Naive thymus-derived CD8-positive, alpha-beta T cell (primary cell): Measurements from ENCODE around the gene POC1A. TPM values are rescaled to one million over a fixed set of nuclear protein-coding genes. Genes with fewer than 3 reads are reported as not detected.
A peak's percentile ranks its signal among the peaks of the same experiment; 100 is the strongest.

ENCODE experiments used
- ATAC-seq, 2 donors: fragments of 150-1000 bp; cut with Tn5 transposase in 1 of 2; sonication (Bioruptor Pico), chemical (Tn5 transposase) in 1 of 2; 1 replicate in 1 of 2; 2 replicates in 1 of 2; pipeline ENCODE4 v1.10.0; 2021; ENCODE audit warnings: mild to moderate bottlenecking in 2 of 2, moderate library complexity in 2 of 2
- POLR2A ChIA-PET: fragments of 350-600 bp; sonication (Branson Sonifier 250); formaldehyde crosslinking; loops from one replicate; lab custom pipeline; 2021; ENCODE audit warnings: antibody characterized with exemption; lab: Charles Lee
- DNase-seq, 10 donors: peaks; one replicate each; pipeline versions ENCODE4 v3.0.0 to v3.0.0-alpha.2; 2020 to 2022
- H3K27ac Mint-ChIP-seq, 10 donors: one replicate each; pipeline ENCODE4 v1.8.0; 2020 to 2022; ENCODE audit warnings: mild to moderate bottlenecking in 10 of 10, mixed read lengths in 10 of 10, moderate library complexity in 4 of 10, inconsistent platforms in 1 of 10
- H3K27me3 Mint-ChIP-seq, 5 donors: one replicate each; pipeline ENCODE4 v1.8.0; 2021 to 2022; ENCODE audit warnings: mixed read lengths in 5 of 5
- H3K36me3 Mint-ChIP-seq, 3 donors: one replicate each; pipeline ENCODE4 v1.8.0; 2020 to 2022; ENCODE audit warnings: mixed read lengths in 3 of 3, mild to moderate bottlenecking in 2 of 3, inconsistent platforms in 1 of 3
- H3K4me1 Mint-ChIP-seq, 4 donors: one replicate each; pipeline ENCODE4 v1.8.0; 2021 to 2022; ENCODE audit warnings: mixed read lengths in 4 of 4
- H3K4me3 Mint-ChIP-seq, 10 donors: one replicate each; pipeline ENCODE4 v1.8.0; 2020 to 2022; ENCODE audit warnings: mild to moderate bottlenecking in 10 of 10, mixed read lengths in 10 of 10, moderate library complexity in 6 of 10, inconsistent platforms in 1 of 10
- H3K9me3 Mint-ChIP-seq, 9 donors: one replicate each; pipeline ENCODE4 v1.8.0; 2020 to 2022; ENCODE audit warnings: mixed read lengths in 9 of 9, mild to moderate bottlenecking in 3 of 9, inconsistent platforms in 1 of 9, moderate library complexity in 1 of 9
- polyA plus RNA-seq, 3 donors: library from polyadenylated mRNA; unstranded; fragments of 300-500 nt; fragmentation: Illumina TruSeq; gene quantifications; one replicate each; pipeline ENCODE4 v1.2.3, GENCODE V29; 2021
- total RNA-seq, 8 experiments: library from RNA in 2 of 8; stranded (reverse) in 2 of 8; gene quantifications; one replicate each; pipeline ENCODE4 v1.2.3 and lab custom pipeline; 2021 to 2026

The POC1A gene
- total and polyA plus RNA-seq, 5 experiments from 2014 or later, result 0.28 to 1.9 (median 1.1) TPM

DNA sequence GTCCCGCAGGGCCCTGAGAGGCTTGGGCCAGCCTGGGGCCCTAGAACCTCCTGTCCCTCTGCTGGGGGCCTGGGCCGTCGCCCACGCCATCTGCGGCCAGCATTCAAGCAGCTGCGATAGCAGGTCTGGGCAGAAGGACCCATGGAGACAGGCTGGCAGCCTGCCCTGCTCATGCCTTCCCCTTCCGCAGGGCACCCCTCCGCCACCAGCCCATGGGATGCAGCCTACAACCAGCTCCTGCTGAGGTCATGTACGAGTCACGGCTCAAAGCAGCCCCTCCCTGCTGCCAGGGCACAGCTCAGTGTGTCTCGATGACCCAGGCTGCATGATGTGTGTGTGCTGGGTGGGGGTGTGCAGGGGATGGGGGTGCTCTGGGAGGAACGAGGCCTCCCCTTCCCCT lies 125.7 kb downstream of the POC1A start:
- ATAC-seq (no peak), DNase-seq (no peak)
- H3K36me3 Mint-ChIP-seq, result no peaks in the 10 kb centered on the region
- no peaks in the 10 kb centered on the region for H3K9me3 Mint-ChIP-seq
- peaks cover 0 to 5% (median 2%) of the 10 kb centered on the region in 4 donors for H3K4me1 Mint-ChIP-seq
- peak overlapping the region in 1 of 10 donors; percentile 40 for H3K27ac Mint-ChIP-seq
- H3K4me3 Mint-ChIP-seq, result no peak overlapping the region
- POLR2A ChIA-PET, result interaction anchor here (0.6 kb wide), 2 partner anchors 36 to 126 kb away, joined by 3 read pairs; partner anchors contain the start of gene POC1A
- no peaks in the 10 kb centered on the region for H3K27me3 Mint-ChIP-seq

DNA sequence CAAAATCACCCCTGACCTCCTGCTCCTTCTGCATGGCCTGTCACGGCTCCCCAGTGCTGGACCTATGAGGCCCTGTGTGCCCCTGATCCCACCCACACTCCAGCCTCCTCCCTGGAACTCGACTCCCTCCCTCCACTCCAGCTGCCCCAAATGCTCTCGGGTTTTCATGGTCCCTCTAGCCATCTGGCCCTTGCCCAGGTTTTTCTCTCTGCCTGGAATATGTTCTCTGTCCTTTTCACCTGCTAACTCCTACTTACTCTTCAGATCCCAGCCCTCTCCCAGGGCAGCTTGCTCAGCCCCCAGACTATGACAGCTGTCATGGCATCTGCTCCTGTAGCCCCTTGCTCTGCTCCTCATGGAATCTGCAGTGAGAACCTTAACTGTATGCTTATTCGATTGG lies 128.2 kb downstream of the POC1A start:
- H3K27ac Mint-ChIP-seq, result peak overlapping the region in 4 of 10 donors; percentile 6 to 78 (median 47)
- H3K36me3 Mint-ChIP-seq, result no peaks in the 10 kb centered on the region
- H3K4me1 Mint-ChIP-seq, result peaks cover 0 to 7% (median 2%) of the 10 kb centered on the region in 4 donors
- H3K4me3 Mint-ChIP-seq, result no peak overlapping the region
- no peaks in the 10 kb centered on the region for H3K9me3 Mint-ChIP-seq
- POLR2A ChIA-PET, result no interaction called here
- ATAC-seq (no peak), DNase-seq (no peak)
- no peaks in the 10 kb centered on the region for H3K27me3 Mint-ChIP-seq

DNA sequence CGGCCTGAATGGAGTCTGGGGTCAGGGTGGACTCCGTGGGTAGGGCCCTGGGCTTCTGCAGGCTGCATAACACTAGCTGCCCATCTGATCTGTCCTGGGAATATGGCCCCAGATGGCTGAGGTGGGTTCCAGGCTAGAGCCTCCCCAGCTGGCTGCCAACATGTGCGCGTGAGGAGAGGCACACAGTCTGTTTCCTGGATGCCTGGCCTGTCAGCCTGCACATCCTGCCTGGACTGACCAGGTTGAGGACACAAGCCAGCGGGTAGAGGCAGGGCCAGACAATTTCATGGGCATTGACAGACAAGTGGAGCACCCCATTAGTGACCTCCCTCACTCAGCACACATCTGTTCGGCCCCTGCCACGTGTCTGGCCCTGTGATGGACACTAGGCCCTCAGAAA lies 128.8 kb downstream of the POC1A start:
- no peaks in the 10 kb centered on the region for H3K36me3 Mint-ChIP-seq
- H3K27ac Mint-ChIP-seq, result no peak overlapping the region
- H3K9me3 Mint-ChIP-seq, result no peaks in the 10 kb centered on the region
- no peaks in the 10 kb centered on the region for H3K27me3 Mint-ChIP-seq
- DNase-seq, result no peak
- ATAC-seq, result no peak
- no peak overlapping the region for H3K4me3 Mint-ChIP-seq
- POLR2A ChIA-PET, result no interaction called here
- H3K4me1 Mint-ChIP-seq, result peaks cover 0 to 7% (median 2%) of the 10 kb centered on the region in 4 donors

Other genes starting within 250 kb of the POC1A start
- gene RRP9, start 212.5 kb downstream of the POC1A start, total RNA-seq, result 10 to 100 TPM; 15.9 to 16.5 TPM
- gene RRP9, start 212.5 kb downstream of the POC1A start, polyA plus RNA-seq, result 10 to 100 TPM; 18.1 to 29.6 (median 19.6) TPM
- 10 to 100 TPM in 1 of 2 experiments, 1 to 10 TPM in 1; 9.7 to 11.7 TPM for gene PARP3, start 212.1 kb downstream of the POC1A start, total RNA-seq
- gene PARP3, start 212.1 kb downstream of the POC1A start, polyA plus RNA-seq, result 1 to 10 TPM; 4.6 to 9.0 (median 5.5) TPM
- not detected for gene GPR62, start 199.0 kb downstream of the POC1A start, total RNA-seq
- not detected for gene GPR62, start 199.0 kb downstream of the POC1A start, polyA plus RNA-seq
- gene PCBP4, start 187.0 kb downstream of the POC1A start, total RNA-seq, result 1 to 10 TPM; 8.3 to 9.4 TPM
- gene PCBP4, start 187.0 kb downstream of the POC1A start, polyA plus RNA-seq, result 10 to 100 TPM in 1 of 3 donors, 1 to 10 TPM in 2; 2.4 to 10.9 (median 5.3) TPM
- 10 to 100 TPM; 56.4 to 60.4 TPM for gene ABHD14B, start 180.4 kb downstream of the POC1A start, total RNA-seq
- 10 to 100 TPM; 69.3 to 84.6 (median 73.2) TPM for gene ABHD14B, start 180.4 kb downstream of the POC1A start, polyA plus RNA-seq
- 10 to 100 TPM; 17.7 to 22.1 TPM for gene ABHD14A, start 179.4 kb downstream of the POC1A start, total RNA-seq
- gene ABHD14A, start 179.4 kb downstream of the POC1A start, polyA plus RNA-seq, result 100 to 1,000 TPM in 1 of 3 donors, 10 to 100 TPM in 2; 94.6 to 100 (median 94.9) TPM
- 10 to 100 TPM; 14.1 to 15.8 TPM for gene ACY1, start 170.9 kb downstream of the POC1A start, total RNA-seq
- gene ACY1, start 170.9 kb downstream of the POC1A start, polyA plus RNA-seq, result 10 to 100 TPM; 18.5 to 28.5 (median 18.6) TPM
- 1,000 to 10,000 TPM; 1,232 to 1,277 TPM for gene RPL29, start 158.5 kb downstream of the POC1A start, total RNA-seq
- gene RPL29, start 158.5 kb downstream of the POC1A start, polyA plus RNA-seq, result 1,000 to 10,000 TPM; 1,632 to 1,741 (median 1,693) TPM
- 10 to 100 TPM; 28.6 to 29.0 TPM for gene DUSP7, start 97.9 kb downstream of the POC1A start, total RNA-seq
- 1 to 10 TPM; 1.8 to 4.6 (median 2.2) TPM for gene DUSP7, start 97.9 kb downstream of the POC1A start, polyA plus RNA-seq
- gene ALAS1, start 43.7 kb upstream of the POC1A start, total RNA-seq, result 10 to 100 TPM; 16.2 to 18.8 TPM
- 10 to 100 TPM; 14.7 to 28.9 (median 18.5) TPM for gene ALAS1, start 43.7 kb upstream of the POC1A start, polyA plus RNA-seq
- gene TLR9, start 71.2 kb upstream of the POC1A start, total RNA-seq, result 1 to 10 TPM; 2.4 to 2.8 TPM
- not detected for gene TLR9, start 71.2 kb upstream of the POC1A start, polyA plus RNA-seq
- gene TWF2, start 84.7 kb upstream of the POC1A start, total RNA-seq, result 10 to 100 TPM; 77.2 to 77.6 TPM
- gene TWF2, start 84.7 kb upstream of the POC1A start, polyA plus RNA-seq, result 100 to 1,000 TPM; 112 to 171 (median 142) TPM
- 100 to 1,000 TPM; 108 to 114 TPM for gene PPM1M, start 91.3 kb upstream of the POC1A start, total RNA-seq
- 100 to 1,000 TPM in 2 of 3 donors, 10 to 100 TPM in 1; 68.0 to 172 (median 106) TPM for gene PPM1M, start 91.3 kb upstream of the POC1A start, polyA plus RNA-seq
- 100 to 1,000 TPM; 190 to 191 TPM for gene WDR82, start 124.2 kb upstream of the POC1A start, total RNA-seq
- 100 to 1,000 TPM; 136 to 172 (median 146) TPM for gene WDR82, start 124.2 kb upstream of the POC1A start, polyA plus RNA-seq
- 10 to 100 TPM; 39.9 to 41.5 TPM for gene GLYCTK, start 133.4 kb upstream of the POC1A start, total RNA-seq
- 10 to 100 TPM in 1 of 3 donors, 1 to 10 TPM in 2; 6.4 to 10.4 (median 7.6) TPM for gene GLYCTK, start 133.4 kb upstream of the POC1A start, polyA plus RNA-seq
- 10 to 100 TPM; 39.4 to 41.4 TPM for gene DNAH1, start 161.9 kb upstream of the POC1A start, total RNA-seq
- 1 to 10 TPM in 2 of 3 donors, under 1 TPM in 1; 0.21 to 1.3 (median 1.1) TPM for gene DNAH1, start 161.9 kb upstream of the POC1A start, polyA plus RNA-seq